Cardiac atrium fibroblast (primary cell): ENCODE results near the gene RASSF8. TPM values are rescaled to one million over a fixed set of nuclear protein-coding genes. Genes with fewer than 3 reads are reported as not detected.

Experiments used
- total RNA-seq: library from RNA; depleted of rRNA; stranded (reverse); fragments of >200 nt; gene quantifications from 2 replicates; pipeline ENCODE4 v1.2.3, GENCODE V29; 2015

Gene RASSF8
- 29.1 and 44.7 TPM in 2 replicates for total RNA-seq

DNA sequence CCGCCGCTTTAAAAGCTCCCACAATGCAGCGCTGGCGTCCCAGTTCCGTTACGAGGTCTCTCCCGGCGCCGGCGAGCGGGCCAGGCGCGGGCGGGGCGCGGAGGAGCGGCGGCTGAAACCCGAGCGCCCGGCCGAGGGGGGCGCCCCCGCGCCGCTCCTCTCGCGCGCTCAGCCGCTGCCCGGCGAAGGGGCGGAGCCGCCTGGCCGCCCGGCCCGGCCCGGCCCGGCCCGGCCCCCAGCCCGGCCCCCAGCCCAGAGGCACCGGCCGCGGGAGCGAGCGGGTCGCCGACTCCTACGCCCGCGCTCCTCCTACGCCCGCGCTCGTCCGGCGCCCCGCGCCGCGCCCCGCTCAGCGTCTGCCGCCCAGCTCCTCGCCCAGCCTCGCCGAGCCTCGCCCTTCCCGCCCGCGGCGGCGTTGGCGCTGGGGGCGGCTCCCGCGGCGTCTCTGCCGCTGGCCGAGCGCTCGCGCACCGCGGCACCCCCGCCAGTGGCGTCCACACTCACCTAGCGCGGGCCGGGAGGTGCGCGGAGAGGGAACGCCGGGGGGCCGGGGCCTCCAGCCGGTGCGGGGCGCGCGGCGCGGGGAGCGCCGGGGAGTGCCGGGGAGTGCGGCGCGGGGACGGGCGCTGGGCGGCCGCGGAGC is at the start of gene RASSF8:
Gene RASSF8 (plus strand): TSS at position 255 of the 643 bp plus-strand sequence. CDS start 96,662 bp downstream, outside the sequence.

GRCh38 chr12:26124446-26125399 is 166.2 kb downstream of the RASSF8 start, which contains the start of gene BHLHE41:
Gene BHLHE41 (minus strand): TSS chr12:26125037. CDS start chr12:26124779, 258 bp downstream.

Other genes starting within 250 kb of the RASSF8 start
- gene BHLHE41, start 166.4 kb downstream of the RASSF8 start, total RNA-seq, result 1.3 and 5.0 TPM in 2 replicates
- 0.97 and 2.9 TPM in 2 replicates for gene SSPN, start 236.9 kb downstream of the RASSF8 start, total RNA-seq